T-helper 1 cell treated with Interleukin-12 subunit alpha and Interleukin-12 subunit beta and Interleukin-4 antibody, amounts not matched to agents 30 ng/mL and 1 ng/mL, for 36 hours (primary cell): ENCODE data around the gene LBR. TPM values are rescaled to one million over a fixed set of nuclear protein-coding genes. Genes with fewer than 3 reads are reported as not detected.
"Not testable (repeated sequence)": the region's sequence is repeated elsewhere in the genome, so short reads cannot be mapped to it uniquely, and the experiment has no call there.

ENCODE experiments used
- intact Hi-C: fragments of 100-400 bp; cut with micrococcal nuclease; formaldehyde crosslinking; loops from one replicate; pipeline ENCODE4 v1.15.1; 2024
- total RNA-seq: library from RNA; stranded (reverse); gene quantifications from 2 replicates; pipeline ENCODE4 v1.2.3, GENCODE V29; 2022

The LBR gene
- 234 and 240 TPM in 2 replicates for total RNA-seq

DNA sequence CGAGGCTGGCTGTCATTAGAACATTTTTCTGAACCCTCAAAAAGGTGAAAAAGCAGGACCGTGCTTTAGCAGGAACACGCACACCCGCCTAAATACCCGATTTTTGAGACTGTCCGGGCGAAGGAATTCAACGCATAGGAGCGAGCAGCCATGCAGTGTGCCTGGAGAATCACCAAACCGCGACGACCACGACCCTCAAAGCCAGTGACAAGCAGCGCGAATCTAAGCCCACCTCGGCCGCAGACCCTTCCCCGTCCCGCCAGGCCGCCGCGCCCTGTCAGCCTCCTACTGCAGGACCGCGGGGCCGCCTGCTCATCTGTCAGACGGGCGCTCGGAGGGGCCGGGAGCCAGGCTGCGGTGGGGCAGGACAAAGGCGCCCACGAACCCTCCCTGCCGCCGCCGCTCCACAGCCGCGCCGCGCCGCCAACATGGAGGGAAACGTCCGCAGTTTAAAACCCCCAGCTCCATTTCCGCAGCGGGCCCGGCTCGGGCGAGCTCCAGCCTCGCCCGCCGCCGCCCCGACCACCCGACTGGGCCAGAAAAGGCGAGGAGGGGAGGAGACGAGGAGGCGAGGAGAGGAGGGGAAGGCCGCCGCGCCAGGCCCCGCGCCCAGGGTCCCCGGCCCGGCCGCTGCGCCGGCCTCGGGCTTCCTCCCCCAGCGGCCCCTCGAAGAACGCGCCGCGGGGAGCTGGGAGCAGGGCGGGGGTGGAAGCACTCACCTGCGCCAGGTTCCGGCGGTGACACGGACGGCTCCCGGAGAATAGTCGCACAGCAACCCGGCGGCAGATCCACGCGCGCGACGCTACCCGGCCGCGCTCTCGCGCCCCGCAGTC is at the start of gene LBR:
LBR (minus strand) TSS at position 804 of the 833 bp plus-strand sequence. CDS start 3,963 bp downstream, outside the sequence.
- intact Hi-C loops: loop anchor here (1.0 to 10.0 kb wide), 16 partner anchors 18 to 1511 kb away; partner anchors contain the start of genes FBXO28, H3-3A, PYCR2 and SDE2

- intact Hi-C loops: loop anchor here (5.0 kb wide), 1 partner anchor 175 kb away; the partner anchor contains the start of gene ENAH
Observed at GRCh38 chr1:225477296-225477911, 49.6 kb upstream of the LBR start.

GRCh38 chr1:225476538-225476988 is 48.7 kb upstream of the LBR start:
- intact Hi-C loops: loop anchor here (5.0 kb wide), 1 partner anchor 176 kb away; the partner anchor contains the start of gene ENAH

GRCh38 chr1:225476100-225476511 is 48.3 kb upstream of the LBR start:
- intact Hi-C loops: loop anchor here (5.0 kb wide), 1 partner anchor 176 kb away; the partner anchor contains the start of gene ENAH

DNA sequence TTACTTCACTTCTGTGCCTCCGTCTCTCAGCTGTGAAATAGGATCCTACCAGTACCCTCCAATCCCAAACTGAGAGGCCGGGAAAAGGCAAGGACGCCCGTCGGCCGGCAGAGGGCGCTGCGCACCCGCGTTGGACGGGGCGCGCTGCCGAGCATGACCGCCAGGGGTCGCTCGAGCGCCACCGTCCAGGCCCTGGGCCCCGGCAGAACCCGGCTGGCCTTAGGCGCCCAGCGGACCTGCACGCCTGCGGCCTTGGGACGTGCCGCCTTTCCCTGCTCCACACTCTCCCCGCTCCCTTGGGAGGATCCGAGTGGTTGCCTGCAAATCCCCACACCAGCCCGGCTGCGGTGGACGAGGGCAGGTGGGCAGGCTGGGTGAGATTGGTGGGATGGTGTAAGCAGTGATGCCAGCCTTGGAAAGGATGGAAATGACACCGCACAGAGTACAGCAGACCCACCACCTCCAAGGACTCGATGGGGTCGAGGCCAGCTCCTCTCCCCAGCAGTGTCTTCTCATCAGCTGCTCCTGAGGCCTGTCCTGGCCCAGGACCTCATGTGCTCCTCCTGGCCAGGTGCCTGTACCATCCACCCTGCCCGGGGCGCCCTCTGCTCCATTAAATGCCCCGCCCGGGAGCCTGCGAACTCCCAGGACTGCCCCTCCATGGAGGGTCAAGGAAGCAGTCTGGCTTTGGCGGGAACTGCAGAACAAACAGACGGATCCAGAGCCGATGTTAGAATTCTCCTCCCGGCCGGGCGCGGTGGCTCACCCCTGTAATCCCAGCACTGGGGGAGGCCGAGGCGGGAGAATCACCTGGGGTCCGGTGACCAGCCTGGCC is 47.4 kb upstream of the LBR start:
- intact Hi-C loops: loop anchor here (1.0 to 5.0 kb wide), 9 partner anchors 79 to 646 kb away; partner anchors contain the start of genes ENAH, H3-3A, PYCR2 and SRP9

GRCh38 chr1:225474439-225474985 is 46.7 kb upstream of the LBR start:
- intact Hi-C loops: loop anchor here (2.0 kb wide), 3 partner anchors 302 to 588 kb away; partner anchors contain the start of genes H3-3A, PYCR2 and SRP9

- intact Hi-C loops: loop anchor here (2.0 kb wide), 3 partner anchors 303 to 589 kb away; partner anchors contain the start of genes H3-3A, PYCR2 and SRP9
Observed at GRCh38 chr1:225473676-225474438, 46.0 kb upstream of the LBR start.

DNA sequence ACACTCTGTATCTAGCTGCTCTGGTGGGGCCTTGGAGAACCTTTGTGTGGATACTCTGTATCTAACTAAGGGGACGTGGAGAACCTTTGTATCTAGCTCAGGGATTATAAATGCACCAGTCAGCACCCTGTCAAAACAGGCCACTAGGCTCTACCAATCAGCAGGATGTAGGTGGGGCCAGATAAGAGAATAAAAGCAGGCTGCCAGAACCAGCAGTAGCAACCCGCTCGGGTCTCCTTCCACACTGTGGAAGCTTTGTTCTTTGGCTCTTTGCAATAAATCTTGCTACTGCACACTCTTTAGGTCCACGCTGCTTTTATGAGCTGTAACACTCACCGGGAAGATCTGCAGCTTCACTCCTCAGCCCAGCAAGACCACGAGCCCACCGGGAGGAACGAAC is 45.4 kb upstream of the LBR start:
- intact Hi-C loops: not testable (repeated sequence)

- intact Hi-C loops: no loop called here
Observed at GRCh38 chr1:225471453-225472301, 43.8 kb upstream of the LBR start.

DNA sequence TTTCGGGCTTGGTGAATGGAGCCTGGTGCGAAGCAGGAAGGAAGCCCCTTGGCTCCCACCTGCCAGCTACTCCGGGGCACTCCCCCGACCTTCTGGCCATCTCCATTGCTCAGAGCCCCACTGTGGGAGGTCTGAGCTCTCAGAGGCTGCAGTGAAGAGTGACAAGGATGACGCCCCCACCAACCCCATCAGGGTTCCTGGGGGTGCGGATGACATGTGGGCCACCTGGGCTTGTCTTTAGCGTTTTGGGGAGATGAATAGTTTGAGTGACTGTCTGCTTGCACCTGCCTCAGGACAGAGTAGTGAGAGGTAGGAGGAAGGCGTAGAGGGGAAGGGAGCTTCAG is 43.2 kb upstream of the LBR start:
- intact Hi-C loops: no loop called here

GRCh38 chr1:225470211-225471108 is 42.6 kb upstream of the LBR start:
- intact Hi-C loops: no loop called here

- intact Hi-C loops: loop anchor here (5.0 to 10.0 kb wide), 3 partner anchors 413 to 838 kb away; partner anchors contain the start of genes ACBD3, LIN9 and TMEM63A
Observed at GRCh38 chr1:225469051-225469450, 41.2 kb upstream of the LBR start.

GRCh38 chr1:225468270-225469020 is 40.6 kb upstream of the LBR start:
- intact Hi-C loops: loop anchor here (5.0 to 10.0 kb wide), 3 partner anchors 414 to 839 kb away; partner anchors contain the start of genes ACBD3, LIN9 and TMEM63A

- intact Hi-C loops: loop anchor here (1.0 to 10.0 kb wide), 11 partner anchors 22 to 941 kb away; partner anchors contain the start of genes ACBD3, LBR, LIN9 and PARP1
Observed at GRCh38 chr1:225467193-225468020, 39.6 kb upstream of the LBR start.

- intact Hi-C loops: loop anchor here (1.0 to 10.0 kb wide), 11 partner anchors 22 to 941 kb away; partner anchors contain the start of genes ACBD3, LBR, LIN9 and PARP1
Observed at GRCh38 chr1:225466848-225467192, 39.0 kb upstream of the LBR start.
